Endothelial cell of umbilical vein (primary cell): ENCODE data around the gene C1QB. TPM values are rescaled to one million over a fixed set of nuclear protein-coding genes. Genes with fewer than 3 reads are reported as not detected.

Experiments used
- BruUV-seq: library from RNA; stranded (reverse); fragments of 400-500 nt; replicated peaks from 2 replicates; lab custom pipeline; 2021; lab: Mats Ljungman, UMichigan
- CTCF ChIA-PET: fragments of 300-600, 350-600 bp; sonication (Branson Sonifier 250); formaldehyde crosslinking; loops from one replicate; lab custom pipeline; 2021; ENCODE audit warnings: antibody characterized with exemption, inconsistent platforms; lab: Charles Lee
- POLR2A ChIA-PET: fragments of 300-600, 350-600 bp; sonication (Branson Sonifier 250); formaldehyde crosslinking; loops from one replicate; lab custom pipeline; 2021; ENCODE audit warnings: antibody characterized with exemption, inconsistent platforms; lab: Charles Lee
- DNase-seq: peaks from one replicate; pipeline ENCODE4 v3.0.0-alpha.2; 2011; ENCODE audit warnings: low read depth, low spot score
- FAIRE-seq: peaks from 2 replicates; lab custom pipeline; 2011; peaks lifted over from hg19 to GRCh38; lab: Jason Lieb, UNC
- H2AFZ ChIP-seq: 2 replicates; pipeline ENCODE4 v1.6.0; 2012; ENCODE audit warnings: low read depth, low read length, control low read depth, inconsistent platforms
- H3K27ac ChIP-seq: 2 replicates; pipeline ENCODE4 v1.5.1; 2011; ENCODE audit warnings: low read depth, mild to moderate bottlenecking, control low read depth, low read length, moderate library complexity; ENCODE audit not compliant: insufficient read depth
- H3K27me3 ChIP-seq, 2 experiments: 2 replicates each; pipeline versions ENCODE4 v1.6.0 to v1.6.1; 2011; ENCODE audit warnings: low read length in 2 of 2, mixed read lengths in 1 of 2; ENCODE audit not compliant: control insufficient read depth in 2 of 2, insufficient read depth in 2 of 2
- H3K36me3 ChIP-seq, 2 experiments: 2 replicates in 1 of 2; 3 replicates in 1 of 2; pipeline ENCODE4 v1.5.1; 2011; ENCODE audit warnings: low read length in 2 of 2, mild to moderate bottlenecking in 1 of 2, moderate library complexity in 1 of 2; ENCODE audit not compliant: control insufficient read depth in 2 of 2, insufficient read depth in 2 of 2; ENCODE audit errors: extremely low read depth in 1 of 2
- H3K4me1 ChIP-seq: 3 replicates; pipeline ENCODE4 v1.5.1; 2011; ENCODE audit warnings: mild to moderate bottlenecking, low read length; ENCODE audit not compliant: control insufficient read depth, insufficient read depth; ENCODE audit errors: extremely low read depth
- H3K4me2 ChIP-seq: 2 replicates; pipeline ENCODE4 v1.6.1; 2011; ENCODE audit warnings: low read length, control low read depth, mixed read lengths; ENCODE audit not compliant: insufficient read depth
- H3K4me3 ChIP-seq, 3 experiments: fragments of 200-600 bp in 1 of 3; sonication (generic), shearing (Covaris generic) in 1 of 3; replicated peaks in 1 of 3; 2 replicates each; pipeline ENCODE4 v1.5.1; 2011 to 2016; ENCODE audit warnings: control low read depth in 3 of 3, low read length in 3 of 3, mild to moderate bottlenecking in 2 of 3, inconsistent platforms in 1 of 3, low read depth in 1 of 3, moderate library complexity in 1 of 3; ENCODE audit not compliant: insufficient read depth in 1 of 3
- H3K79me2 ChIP-seq: 2 replicates; pipeline ENCODE4 v1.6.0; 2012; ENCODE audit warnings: low read length, inconsistent platforms; ENCODE audit not compliant: control insufficient read depth, insufficient read depth
- H3K9ac ChIP-seq: replicated peaks from 2 replicates; pipeline ENCODE3; 2011; ENCODE audit warnings: low read length, control low read depth; ENCODE audit not compliant: insufficient read depth; ENCODE audit errors: extremely low read depth
- H3K9me1 ChIP-seq: replicated peaks from 3 replicates; pipeline ENCODE4 v1.6.0; 2011; ENCODE audit warnings: mild to moderate bottlenecking, low read length; ENCODE audit not compliant: control insufficient read depth, insufficient read depth; ENCODE audit errors: extremely low read depth
- H3K9me3 ChIP-seq: replicated peaks from 2 replicates; pipeline ENCODE4 v1.5.1; 2012; ENCODE audit warnings: low read length, inconsistent platforms; ENCODE audit not compliant: control insufficient read depth, insufficient read depth
- H4K20me1 ChIP-seq: replicated peaks from 2 replicates; pipeline ENCODE3; 2011; ENCODE audit warnings: mild to moderate bottlenecking, low read length; ENCODE audit not compliant: control insufficient read depth, insufficient read depth; ENCODE audit errors: extremely low read depth
- CTCF ChIP-seq, 2 donors: IDR thresholded peaks; 1 replicate in 1 of 2; 2 replicates in 1 of 2; pipeline ENCODE4 v1.5.1; 2011; ENCODE audit warnings: low read length in 2 of 2, mild to moderate bottlenecking in 2 of 2, moderate library complexity in 2 of 2, control low read depth in 1 of 2, inconsistent platforms in 1 of 2, low read depth in 1 of 2; ENCODE audit not compliant: insufficient read depth in 1 of 2; ENCODE audit errors: extremely low read depth in 1 of 2
- EZH2 ChIP-seq: IDR thresholded peaks from 2 replicates; pipeline ENCODE4 v1.6.1; 2012; ENCODE audit warnings: borderline replicate concordance, low read depth, mild to moderate bottlenecking, moderate library complexity, low read length, inconsistent platforms; ENCODE audit not compliant: severe bottlenecking
- FOS ChIP-seq: IDR thresholded peaks from 2 replicates; pipeline ENCODE4 v1.6.1; 2011; ENCODE audit warnings: mild to moderate bottlenecking, low read length, moderate library complexity, borderline replicate concordance; ENCODE audit not compliant: insufficient read depth
- GATA2 ChIP-seq: IDR thresholded peaks from 2 replicates; pipeline ENCODE4 v1.7.0; 2011; ENCODE audit warnings: low read depth, mild to moderate bottlenecking, moderate library complexity, mixed read lengths, low read length; ENCODE audit not compliant: insufficient read length, insufficient read depth
- JUN ChIP-seq: IDR thresholded peaks from 2 replicates; pipeline ENCODE4 v1.6.1; 2011; ENCODE audit warnings: borderline replicate concordance, low read depth; ENCODE audit not compliant: insufficient read length, insufficient read depth
- MAX ChIP-seq: IDR thresholded peaks from 2 replicates; pipeline ENCODE4 v1.6.1; 2011; ENCODE audit not compliant: insufficient read depth, insufficient read length
- MYC ChIP-seq: IDR thresholded peaks from one replicate; pipeline ENCODE4 v1.6.1; 2011; ENCODE audit warnings: mild to moderate bottlenecking, low read depth, low read length
- POLR2A ChIP-seq: IDR thresholded peaks from 2 replicates; pipeline ENCODE4 v1.6.1; 2012; ENCODE audit warnings: low read depth, mild to moderate bottlenecking, control low read depth, low read length
- POLR2AphosphoS5 ChIP-seq: IDR thresholded peaks from 2 replicates; pipeline ENCODE4 v1.6.1; 2012; ENCODE audit warnings: low read depth, mild to moderate bottlenecking, control low read depth, low read length, moderate library complexity; ENCODE audit not compliant: insufficient read depth
- dilution Hi-C: fragments of 300-500 bp; cut with MboI; formaldehyde crosslinking; loops from one replicate; pipeline ENCODE4 v1.15.0; 2019; ENCODE audit warnings: low sequenced_read_pairs; ENCODE audit not compliant: extremely low pct_ligation_motif_present
- intact Hi-C: fragments of 100-400 bp; cut with micrococcal nuclease; formaldehyde crosslinking; loops from one replicate; pipeline ENCODE4 v1.10.0; 2022
- polyA plus RNA-seq, 4 experiments: library from polyadenylated mRNA; depleted of rRNA in 3 of 4; stranded (reverse) in 3 of 4; unstranded in 1 of 4; fragments of >200 nt; gene quantifications; 2 replicates each; pipeline versions ENCODE4 v1.2.1 to v1.2.3, GENCODE V29; 2011 to 2012; ENCODE audit warnings: missing spikeins in 1 of 4
- total RNA-seq: library from RNA; stranded (reverse); gene quantifications from 2 replicates; pipeline ENCODE4 v1.2.3, GENCODE V29; 2021

Gene C1QB
- total and polyA plus RNA-seq, 2 donors (not counting 3 experiments of a cell fraction or from before 2014, with no cell fraction given) = not detected

- ChIA-PET CTCF (no interaction called here), POLR2A (no interaction called here)
- FAIRE-seq (no peak), DNase-seq (no peak)
- no peak overlapping the region for H3K4me3 ChIP-seq
- H3K79me2 ChIP-seq = no peaks in the 10 kb centered on the region
- H3K9me1 ChIP-seq = no peaks in the 10 kb centered on the region
- BruUV-seq = no TSS peak
- H3K36me3 ChIP-seq = no peaks in the 10 kb centered on the region
- no peaks in the 10 kb centered on the region for H3K4me1 ChIP-seq
- H3K9ac ChIP-seq = no peak overlapping the region
- no peak overlapping the region for H2AFZ ChIP-seq
- H3K4me2 ChIP-seq = no peak overlapping the region
- intact Hi-C loops = no loop called here
- H3K27me3 ChIP-seq = peaks cover 0 to 2% of the 10 kb centered on the region in 2 experiments
- H3K27ac ChIP-seq = no peak overlapping the region
- no peak for TF ChIP-seq EZH2
- TF ChIP-seq POLR2A = no peak
- no peak for TF ChIP-seq FOS
- no peak for TF ChIP-seq JUN
- TF ChIP-seq POLR2AphosphoS5 = no peak
- no peak for TF ChIP-seq CTCF (IDR thresholded peaks at IDR 0.05; ENCODE audit: extremely low read depth in 1 of 2, insufficient read depth in 1 of 2, low read depth in 1 of 2, low read length in 2 of 2)
- TF ChIP-seq GATA2 = no peak
- no peak for TF ChIP-seq MYC
- TF ChIP-seq MAX = no peak
- H3K9me3 ChIP-seq = no peaks in the 10 kb centered on the region
- no peaks in the 10 kb centered on the region for H4K20me1 ChIP-seq
- dilution Hi-C loops = no loop called here
Observed at GRCh38 chr1:22619252-22619651, 33.8 kb upstream of the C1QB start.
